ENCODE results near the gene RAPGEF5.
A peak's percentile ranks its signal among the peaks of the same experiment; 100 is the strongest.

The RAPGEF5 gene

DNA sequence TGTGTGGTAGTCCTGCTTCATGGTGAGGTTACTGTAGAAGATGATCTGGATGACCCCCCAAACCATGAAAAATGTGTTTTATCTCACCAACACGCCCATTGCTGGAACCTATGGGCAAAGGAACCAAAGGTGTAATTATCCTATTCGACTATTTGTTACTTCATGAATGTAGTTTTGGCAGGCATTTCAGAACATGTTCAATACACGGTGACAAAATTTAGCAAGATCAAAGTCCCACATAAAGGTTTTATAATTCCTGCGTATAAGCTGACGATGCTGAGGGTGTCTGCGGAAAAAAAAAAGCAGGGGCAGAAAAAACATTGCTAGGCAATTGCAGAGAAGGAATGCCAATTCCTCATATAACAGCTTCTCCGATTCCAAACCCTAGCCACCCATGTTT lies 13.3 kb downstream of the RAPGEF5 start:
- no peak overlapping the region for H3K4me3 ChIP-seq (replicated peaks in 1 of 2; ENCODE audit: low read depth in 2 of 2, low read length in 2 of 2)
- no peak for DNase-seq (ENCODE audit: low read depth in 2 of 2)
- TF ChIP-seq, protein P1, sequence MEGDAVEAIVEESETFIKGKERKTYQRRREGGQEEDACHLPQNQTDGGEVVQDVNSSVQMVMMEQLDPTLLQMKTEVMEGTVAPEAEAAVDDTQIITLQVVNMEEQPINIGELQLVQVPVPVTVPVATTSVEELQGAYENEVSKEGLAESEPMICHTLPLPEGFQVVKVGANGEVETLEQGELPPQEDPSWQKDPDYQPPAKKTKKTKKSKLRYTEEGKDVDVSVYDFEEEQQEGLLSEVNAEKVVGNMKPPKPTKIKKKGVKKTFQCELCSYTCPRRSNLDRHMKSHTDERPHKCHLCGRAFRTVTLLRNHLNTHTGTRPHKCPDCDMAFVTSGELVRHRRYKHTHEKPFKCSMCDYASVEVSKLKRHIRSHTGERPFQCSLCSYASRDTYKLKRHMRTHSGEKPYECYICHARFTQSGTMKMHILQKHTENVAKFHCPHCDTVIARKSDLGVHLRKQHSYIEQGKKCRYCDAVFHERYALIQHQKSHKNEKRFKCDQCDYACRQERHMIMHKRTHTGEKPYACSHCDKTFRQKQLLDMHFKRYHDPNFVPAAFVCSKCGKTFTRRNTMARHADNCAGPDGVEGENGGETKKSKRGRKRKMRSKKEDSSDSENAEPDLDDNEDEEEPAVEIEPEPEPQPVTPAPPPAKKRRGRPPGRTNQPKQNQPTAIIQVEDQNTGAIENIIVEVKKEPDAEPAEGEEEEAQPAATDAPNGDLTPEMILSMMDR (IDR thresholded peaks at IDR 0.05; ENCODE audit: low read depth, low read length), result no peak

GRCh38 chr7:22343071-22343470 lies 13.9 kb downstream of the RAPGEF5 start:
- H3K4me3 ChIP-seq (replicated peaks in 1 of 2; ENCODE audit: low read depth in 2 of 2, low read length in 2 of 2), result no peak overlapping the region
- TF ChIP-seq, protein P1 (IDR thresholded peaks at IDR 0.05; ENCODE audit: low read depth, low read length), result no peak
- DNase-seq (ENCODE audit: low read depth in 2 of 2), result no peak

GRCh38 chr7:22339725-22340390 lies 17.1 kb downstream of the RAPGEF5 start:
- TF ChIP-seq, protein P1 (IDR thresholded peaks at IDR 0.05; ENCODE audit: low read depth, low read length), result no peak
- no peak overlapping the region for H3K4me3 ChIP-seq (replicated peaks in 1 of 2; ENCODE audit: low read depth in 2 of 2, low read length in 2 of 2)
- DNase-seq (ENCODE audit: low read depth in 2 of 2), result no peak

GRCh38 chr7:22338877-22339276 lies 18.1 kb downstream of the RAPGEF5 start:
- H3K4me3 ChIP-seq (replicated peaks in 1 of 2; ENCODE audit: low read depth in 2 of 2, low read length in 2 of 2), result no peak overlapping the region
- DNase-seq (ENCODE audit: low read depth in 2 of 2), result no peak
- TF ChIP-seq, protein P1 (IDR thresholded peaks at IDR 0.05; ENCODE audit: low read depth, low read length), result no peak

DNA sequence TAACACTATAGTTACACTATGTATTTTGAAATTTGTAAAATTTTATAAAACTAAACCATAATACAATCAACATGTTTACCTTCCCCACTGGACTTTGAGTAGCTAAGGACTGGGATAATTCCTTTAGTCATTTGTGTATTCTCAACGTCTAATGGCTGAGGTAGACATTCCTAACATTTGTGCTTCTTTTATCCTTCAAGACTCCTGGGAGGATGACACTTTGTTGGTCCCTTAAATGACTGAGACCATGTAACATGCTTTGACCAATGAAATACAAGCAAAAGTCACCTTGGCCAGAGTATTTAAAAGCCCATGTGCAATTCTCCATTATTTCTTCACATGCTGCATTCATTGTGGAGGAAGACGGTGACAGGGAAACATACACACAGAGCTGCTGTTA lies 18.5 kb downstream of the RAPGEF5 start:
- H3K4me3 ChIP-seq (replicated peaks in 1 of 2; ENCODE audit: low read depth in 2 of 2, low read length in 2 of 2), result no peak overlapping the region
- TF ChIP-seq, protein P1 (IDR thresholded peaks at IDR 0.05; ENCODE audit: low read depth, low read length), result no peak
- DNase-seq (ENCODE audit: low read depth in 2 of 2), result no peak

- no peak for DNase-seq (ENCODE audit: low read depth in 2 of 2)
- no peak overlapping the region for H3K4me3 ChIP-seq (replicated peaks in 1 of 2; ENCODE audit: low read depth in 2 of 2, low read length in 2 of 2)
- TF ChIP-seq, protein P1 (IDR thresholded peaks at IDR 0.05; ENCODE audit: low read depth, low read length), result no peak
Measured at GRCh38 chr7:22333680-22334141, 23.2 kb downstream of the RAPGEF5 start.

GRCh38 chr7:22332461-22332870 lies 24.5 kb downstream of the RAPGEF5 start:
- peak in 1 of 2 donors; percentile 9 for DNase-seq (ENCODE audit: low read depth in 2 of 2)
- TF ChIP-seq, protein P1 (IDR thresholded peaks at IDR 0.05; ENCODE audit: low read depth, low read length), result no peak
- no peak overlapping the region for H3K4me3 ChIP-seq (replicated peaks in 1 of 2; ENCODE audit: low read depth in 2 of 2, low read length in 2 of 2)
